NCI-H774 (cell line): ENCODE data around the gene CCT7.
A peak's percentile ranks its signal among the peaks of the same experiment; 100 is the strongest.
"Not testable (repeated sequence)": the region's sequence is repeated elsewhere in the genome, so short reads cannot be mapped to it uniquely, and the experiment has no call there.

Source experiments
- DNase-seq: peaks from one replicate; lab custom pipeline; 2025; lab: John Stamatoyannopoulos, UW

CCT7 gene

DNA sequence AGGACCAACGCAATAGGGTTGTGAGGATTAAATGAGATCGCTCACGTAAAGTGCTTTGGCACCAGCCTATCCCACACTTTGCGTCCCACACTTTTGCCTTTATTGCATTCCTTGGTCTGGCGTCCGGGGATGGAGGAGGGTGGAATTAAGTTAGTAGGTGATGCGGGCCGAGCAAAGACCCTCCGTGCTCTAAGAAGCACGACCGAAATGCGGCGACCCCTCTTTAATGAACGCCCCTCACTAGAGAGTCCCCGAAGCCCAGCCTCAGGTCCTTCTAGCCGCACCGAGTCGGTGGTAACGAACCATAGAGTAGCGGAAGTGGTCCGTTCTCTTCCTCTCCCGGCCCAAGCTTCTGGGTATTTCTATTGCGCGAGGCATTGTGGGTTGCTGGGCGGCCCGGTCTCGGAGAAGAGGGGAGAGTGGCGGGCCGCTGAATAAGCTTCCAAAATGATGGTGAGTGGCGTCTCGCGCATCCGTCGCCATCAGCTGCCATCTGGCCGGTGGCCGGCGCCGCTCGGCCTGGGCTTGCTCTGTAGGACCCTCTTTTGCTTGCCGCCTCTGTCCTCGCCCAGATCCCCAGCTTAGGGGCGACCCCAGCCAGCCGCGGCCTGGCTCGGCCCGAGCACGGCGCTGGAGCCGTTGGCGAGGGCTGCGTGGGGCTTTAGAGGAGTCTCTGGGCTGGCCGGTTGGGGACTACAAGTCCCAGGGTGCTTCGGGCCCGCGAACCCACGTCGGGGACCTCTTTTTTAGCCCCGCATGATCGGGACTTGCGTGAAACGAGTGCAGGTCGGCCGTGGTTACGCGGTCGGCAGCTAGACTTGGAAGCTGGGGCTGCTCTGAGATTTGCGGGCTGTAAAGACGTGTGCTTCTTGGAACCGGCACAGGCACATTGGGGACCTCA, at the start of gene CCT7:
Gene CCT7, plus strand, starts transcription at position 377 of the 901 bp plus-strand sequence. Its CDS starts 71 bp downstream, at position 448.
- DNase-seq, result peak; percentile 85

DNA sequence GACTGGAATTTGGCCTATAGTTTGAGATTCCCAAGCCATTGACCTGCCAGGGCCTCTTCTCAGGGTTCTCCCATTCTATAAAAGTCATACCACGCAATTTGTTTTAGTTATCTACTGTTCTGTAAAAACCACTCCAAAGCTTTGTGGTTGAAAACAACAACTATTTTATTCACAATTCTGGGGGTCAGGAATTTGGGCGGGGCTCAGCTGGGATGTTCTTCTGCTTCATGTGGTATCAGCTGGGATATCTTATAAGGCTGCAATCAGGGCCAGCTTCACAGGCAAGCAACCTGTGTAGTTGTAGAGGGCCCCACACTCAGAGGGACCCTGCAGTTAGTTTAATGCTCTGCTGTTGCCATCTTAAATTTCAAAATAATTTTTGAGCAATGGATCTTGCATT, 48.1 kb upstream of the CCT7 start:
- no peak for DNase-seq

DNA sequence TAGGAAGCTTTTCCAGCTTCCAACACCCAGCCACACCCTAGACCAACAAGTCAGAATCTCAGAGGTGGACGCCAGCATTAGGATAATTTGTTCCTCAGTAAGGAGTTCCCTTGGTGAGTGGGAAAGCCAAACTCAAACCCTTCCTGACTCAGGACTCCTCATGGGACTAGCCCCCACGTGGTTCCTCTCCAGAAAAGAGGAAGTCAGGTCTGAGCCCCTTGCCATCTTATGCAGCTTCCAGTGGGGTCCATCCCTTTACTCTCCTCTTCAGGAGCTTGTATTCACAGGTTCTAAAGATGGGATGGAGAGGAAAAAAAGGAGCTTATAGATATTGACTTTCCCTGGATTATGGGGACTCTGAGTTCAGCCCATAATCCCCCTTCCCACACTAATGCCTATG, 46.6 kb upstream of the CCT7 start:
- no peak for DNase-seq

- no peak for DNase-seq
Observed at GRCh38 chr2:73197579-73197978, 36.5 kb upstream of the CCT7 start.

DNA sequence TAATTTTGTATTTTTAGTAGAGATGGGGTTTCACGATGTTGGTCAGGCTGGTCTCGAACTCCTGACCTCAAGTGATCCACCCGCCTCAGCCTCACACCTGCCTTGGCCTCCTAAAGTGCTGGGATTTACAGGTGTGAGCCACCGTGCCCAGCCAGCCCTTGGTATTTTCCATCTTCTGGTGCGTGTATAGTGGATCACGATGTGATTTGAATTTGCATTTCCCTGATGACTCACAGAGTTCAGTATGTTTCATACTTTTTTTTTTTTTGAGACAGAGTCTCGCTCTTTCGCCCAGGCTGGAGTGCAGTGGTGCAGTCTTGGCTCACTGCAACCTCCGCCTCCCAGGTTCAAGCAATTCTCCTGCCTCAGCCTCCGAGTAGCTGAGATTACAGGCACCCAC, 33.8 kb upstream of the CCT7 start:
- not testable (repeated sequence) for DNase-seq

DNA sequence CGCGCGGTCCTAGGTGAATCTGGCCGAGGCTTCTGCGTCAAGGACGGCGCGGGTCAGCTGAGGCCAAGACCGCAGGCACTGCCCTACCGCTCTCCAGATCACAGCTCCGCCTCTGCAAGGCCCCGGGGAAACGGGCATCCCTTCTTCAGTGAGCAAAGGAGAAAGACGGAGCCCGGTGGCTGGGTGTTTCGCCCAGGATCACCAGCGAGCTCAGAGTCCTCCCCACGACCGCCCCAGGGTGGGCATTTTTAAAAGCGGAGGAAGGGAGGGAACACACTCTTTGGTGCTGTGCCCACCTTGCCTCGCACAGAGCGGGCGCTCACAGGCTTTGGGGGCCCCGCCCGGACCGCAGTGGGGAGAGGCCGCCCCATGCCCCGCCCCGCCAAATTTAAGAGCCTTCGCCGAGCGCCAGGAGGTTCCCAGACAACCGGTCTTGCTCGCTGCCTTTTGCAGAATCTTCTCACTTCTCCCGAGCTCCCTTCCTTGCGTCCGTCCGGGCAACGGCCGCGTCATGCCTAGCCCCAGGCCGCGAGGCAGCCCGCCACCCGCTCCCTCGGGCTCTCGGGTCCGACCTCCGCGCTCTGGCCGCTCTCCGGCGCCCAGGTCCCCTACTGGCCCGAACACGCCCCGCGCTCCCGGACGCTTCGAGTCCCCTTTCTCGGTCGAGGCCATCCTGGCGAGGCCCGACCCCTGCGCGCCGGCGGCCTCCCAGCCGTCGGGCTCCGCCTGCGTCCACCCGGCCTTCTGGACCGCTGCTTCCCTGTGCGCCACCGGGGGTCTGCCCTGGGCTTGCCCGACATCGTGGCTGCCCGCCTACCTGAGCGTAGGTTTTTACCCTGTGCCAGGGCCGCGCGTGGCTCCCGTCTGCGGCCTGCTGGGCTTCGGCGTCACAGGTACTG, 31.7 kb upstream of the CCT7 start, which contains the start of gene NOTO:
Gene NOTO, plus strand, starts transcription at position 419 of the 899 bp plus-strand sequence. Its CDS starts 93 bp downstream, at position 512.
- no peak for DNase-seq

DNA sequence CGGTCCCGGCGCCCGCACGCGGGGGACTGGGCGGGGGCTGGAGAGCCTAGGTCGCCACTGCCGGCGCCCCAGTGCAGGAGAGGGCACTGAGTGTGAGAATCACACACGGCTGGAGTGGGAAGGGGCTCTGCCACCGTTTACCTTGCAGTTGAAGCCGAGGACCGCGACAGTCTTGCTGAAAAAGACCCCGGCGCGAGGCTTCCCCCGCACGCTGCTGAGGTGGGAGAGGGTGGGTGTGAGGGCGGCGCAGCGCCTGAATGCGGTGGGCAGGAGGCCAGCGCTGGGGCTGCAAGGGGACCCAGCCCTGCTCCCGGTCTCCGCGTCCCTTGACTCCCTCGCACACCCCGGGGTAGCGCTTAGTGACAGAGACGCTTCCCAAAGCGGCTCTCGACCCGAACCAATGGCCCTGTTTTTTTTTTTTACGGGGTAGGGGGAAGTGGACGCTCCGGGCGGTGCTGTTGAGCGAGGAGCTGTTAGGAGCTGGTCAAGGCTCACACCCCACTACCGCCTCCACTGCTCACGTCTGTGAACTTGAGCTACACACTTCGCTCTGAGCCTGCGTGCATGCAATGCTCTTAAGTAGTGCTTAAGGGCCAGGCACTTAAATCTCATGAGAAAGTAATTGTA, 30.9 kb upstream of the CCT7 start:
- DNase-seq, result no peak

GRCh38 chr2:73205611-73206010, 28.5 kb upstream of the CCT7 start:
- no peak for DNase-seq

DNA sequence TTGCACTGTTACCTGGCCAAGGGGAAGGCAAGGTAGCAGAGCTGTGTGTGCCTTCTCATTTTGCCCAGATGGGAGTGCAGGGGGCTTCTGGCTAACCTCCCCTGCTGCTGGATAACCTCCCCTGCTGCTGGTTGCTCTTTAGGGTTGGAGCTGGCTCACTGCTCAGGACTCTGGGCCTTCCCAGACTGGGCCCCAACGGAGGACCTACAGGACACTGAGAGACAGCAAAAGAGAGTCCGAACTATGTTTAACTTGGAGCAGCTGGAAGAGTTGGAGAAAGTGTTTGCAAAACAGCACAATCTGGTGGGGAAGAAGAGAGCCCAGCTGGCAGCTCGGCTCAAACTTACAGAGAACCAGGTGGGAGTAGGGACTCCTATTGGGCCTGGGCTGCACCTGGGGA, 25.9 kb upstream of the CCT7 start:
- no peak for DNase-seq

- no peak for DNase-seq
Observed at GRCh38 chr2:73210019-73210418, 24.1 kb upstream of the CCT7 start.

- DNase-seq, result no peak
Observed at GRCh38 chr2:73210696-73211095, 23.4 kb upstream of the CCT7 start.

- no peak for DNase-seq
Observed at GRCh38 chr2:73212098-73212447, 22.0 kb upstream of the CCT7 start.

DNA sequence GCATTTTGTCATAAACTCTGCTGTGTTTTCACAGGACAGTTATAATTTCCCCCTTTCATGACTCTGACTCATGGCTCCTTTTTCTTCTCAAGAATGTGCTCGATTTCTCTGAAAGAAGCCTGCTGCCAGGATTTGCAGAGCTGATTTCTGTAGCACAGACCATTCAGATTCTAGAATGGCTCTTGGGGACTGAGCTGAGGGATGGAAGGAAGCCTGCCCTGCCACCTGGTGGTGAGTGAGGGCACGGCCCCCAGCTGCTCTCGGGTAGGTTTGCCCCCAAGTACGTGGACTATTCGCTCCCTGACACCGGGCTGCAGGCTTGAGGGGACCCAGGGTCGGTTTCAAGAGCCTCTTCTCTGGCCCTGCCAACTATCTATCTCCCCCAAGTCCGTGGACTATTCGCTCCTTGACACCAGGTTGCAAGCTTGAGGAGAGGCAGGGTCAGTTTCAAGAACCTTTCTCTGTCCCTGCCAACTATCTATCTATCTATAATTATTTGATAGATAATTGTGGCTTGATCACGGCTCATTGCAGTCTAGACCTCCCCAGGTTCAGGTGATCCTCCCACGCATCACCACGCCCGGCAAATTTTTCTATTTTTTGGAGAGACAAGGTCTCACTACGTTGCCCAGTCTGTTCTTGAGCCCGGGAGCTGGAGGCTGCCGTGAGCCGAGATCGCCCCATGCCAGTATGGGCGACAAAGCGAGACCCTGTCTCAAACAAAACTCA, 21.5 kb upstream of the CCT7 start:
- DNase-seq, result peak; percentile 35

DNA sequence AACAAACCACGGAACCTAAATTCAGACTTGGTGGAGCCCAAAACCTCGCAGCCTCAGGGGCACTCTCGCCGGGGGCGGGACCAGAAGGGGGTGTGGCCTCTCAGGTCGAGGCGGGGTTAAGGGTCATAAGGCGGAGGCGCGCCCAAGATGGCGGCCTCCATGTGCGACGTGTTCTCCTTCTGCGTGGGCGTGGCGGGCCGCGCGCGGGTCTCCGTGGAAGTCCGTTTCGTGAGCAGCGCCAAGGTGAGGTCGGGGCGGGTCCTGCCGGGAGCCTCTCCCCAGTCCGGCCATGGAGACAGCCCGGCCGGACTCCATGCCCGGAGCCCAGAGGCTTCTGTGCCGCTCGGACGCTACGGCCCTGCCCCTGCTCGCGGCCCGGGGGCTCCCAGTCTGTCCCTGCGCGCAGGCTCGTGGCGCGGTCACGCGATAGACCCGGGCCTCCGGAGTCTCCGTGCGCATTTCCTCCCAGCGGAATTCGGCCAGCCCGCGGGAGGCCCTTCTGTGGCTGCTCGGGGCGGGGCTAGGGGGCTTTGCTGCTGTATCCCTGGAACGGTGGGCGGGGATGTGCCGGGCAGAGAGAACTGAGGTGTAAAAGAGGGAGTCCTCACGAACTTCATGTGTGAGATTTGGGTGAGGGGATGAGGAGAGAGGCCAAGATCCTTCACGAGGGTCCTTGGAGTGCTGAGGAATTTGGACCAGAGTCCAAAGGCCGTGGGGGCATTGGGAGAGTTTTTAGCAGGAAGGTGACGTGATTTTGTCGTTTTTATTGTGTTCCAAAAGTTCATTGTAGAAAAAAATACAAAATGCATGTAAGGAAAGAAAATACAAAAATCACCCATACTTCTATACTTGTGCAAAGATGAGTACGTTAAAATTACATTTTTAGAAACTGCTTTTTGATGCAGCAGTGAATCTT, 19.7 kb upstream of the CCT7 start, which contains the start of gene SMYD5:
Gene SMYD5, plus strand, starts transcription at position 126 of the 916 bp plus-strand sequence. Its CDS starts 22 bp downstream, at position 148.
- DNase-seq, result peak; percentile 78

DNA sequence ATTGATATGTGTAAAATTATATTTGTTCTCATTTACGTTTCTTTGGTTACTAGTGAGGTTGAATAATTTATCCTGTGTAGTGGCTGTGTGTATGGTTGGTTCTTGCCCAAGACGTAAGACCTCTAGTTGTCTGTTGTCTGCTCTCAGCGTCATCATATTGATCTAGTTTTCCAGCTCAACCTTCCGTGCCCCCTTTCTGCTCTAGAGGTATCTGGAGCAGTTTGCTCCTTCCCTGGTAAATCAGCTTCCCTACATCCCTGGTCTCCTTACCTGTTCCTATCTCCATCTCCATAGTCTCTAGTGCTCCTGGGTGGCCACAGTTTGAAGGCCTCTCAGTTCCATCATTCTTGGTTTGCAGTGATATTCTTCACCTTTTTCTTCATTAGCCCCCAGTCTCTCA, 18.9 kb upstream of the CCT7 start:
- no peak for DNase-seq

- DNase-seq, result no peak
Observed at GRCh38 chr2:73217160-73217559, 16.9 kb upstream of the CCT7 start.

- no peak for DNase-seq
Observed at GRCh38 chr2:73217826-73218225, 16.3 kb upstream of the CCT7 start.

- DNase-seq, result no peak
Observed at GRCh38 chr2:73218298-73218697, 15.8 kb upstream of the CCT7 start.

GRCh38 chr2:73223821-73224220, 10.3 kb upstream of the CCT7 start:
- no peak for DNase-seq
